GM12801 (cell line): ENCODE measurements around the gene CD53.

Experiments used
- CTCF ChIP-seq: IDR thresholded peaks from one replicate; pipeline ENCODE4 v1.5.1; 2011; ENCODE audit warnings: control low read depth; ENCODE audit not compliant: insufficient read length; ENCODE audit errors: extremely low read depth

The CD53 gene, protein sequence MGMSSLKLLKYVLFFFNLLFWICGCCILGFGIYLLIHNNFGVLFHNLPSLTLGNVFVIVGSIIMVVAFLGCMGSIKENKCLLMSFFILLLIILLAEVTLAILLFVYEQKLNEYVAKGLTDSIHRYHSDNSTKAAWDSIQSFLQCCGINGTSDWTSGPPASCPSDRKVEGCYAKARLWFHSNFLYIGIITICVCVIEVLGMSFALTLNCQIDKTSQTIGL

GRCh38 chr1:110872745-110873720 is at the start of gene CD53:
Gene CD53 (plus strand): TSS chr1:110873148. CDS start chr1:110891409, 18,261 bp downstream.
- TF ChIP-seq CTCF: no peak

DNA sequence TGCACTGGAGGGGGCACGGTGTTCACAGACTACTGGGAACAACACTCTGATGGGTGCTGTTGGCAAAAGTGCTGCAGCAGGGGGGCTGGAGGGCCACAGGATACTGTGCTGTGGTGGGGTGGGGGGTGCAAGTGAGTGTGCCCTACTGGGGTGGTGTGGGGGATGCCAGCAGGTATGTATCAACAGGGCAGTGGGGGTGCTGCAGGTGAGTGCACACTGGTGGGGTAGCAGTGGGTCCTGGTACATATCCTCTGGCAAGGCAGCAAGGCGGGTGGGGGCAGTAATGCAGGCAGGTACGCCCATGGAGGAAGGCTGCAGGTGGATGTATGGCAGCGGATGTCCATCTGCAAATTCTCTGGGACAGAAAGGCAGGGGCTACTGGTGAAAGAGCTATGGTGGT is 48.8 kb upstream of the CD53 start:
- TF ChIP-seq CTCF: no peak

- TF ChIP-seq CTCF: no peak
These were observed 42.9 kb upstream of the CD53 start for GRCh38 chr1:110829955-110830553.

DNA sequence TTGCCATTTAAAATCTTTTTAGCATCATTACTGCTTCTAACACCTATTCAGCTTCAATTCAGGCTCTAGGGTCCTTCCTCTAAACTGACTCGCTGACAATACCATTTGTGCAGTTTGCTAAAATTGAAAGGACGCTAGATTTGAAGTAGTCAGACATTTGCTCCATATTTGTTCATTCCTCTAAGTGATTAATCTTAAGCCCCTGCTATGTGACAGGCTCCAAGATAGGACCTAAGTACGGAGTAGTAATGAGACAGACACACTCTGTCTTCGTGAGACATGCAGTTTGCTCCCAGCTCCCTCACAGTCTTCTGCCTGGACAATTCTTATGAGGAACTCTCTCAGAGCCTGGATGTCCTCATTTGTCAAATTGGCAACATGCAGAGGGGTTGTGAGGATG is 26.1 kb upstream of the CD53 start:
- no peak for TF ChIP-seq CTCF

- TF ChIP-seq CTCF: no peak
These were observed 22.8 kb upstream of the CD53 start for GRCh38 chr1:110850145-110850544.

GRCh38 chr1:110850627-110851026 is 22.3 kb upstream of the CD53 start:
- no peak for TF ChIP-seq CTCF

- TF ChIP-seq CTCF: no peak
These were observed 19.8 kb upstream of the CD53 start for GRCh38 chr1:110853135-110853534.
